ENCODE measurements around the gene ACAP2.

The ACAP2 gene

DNA sequence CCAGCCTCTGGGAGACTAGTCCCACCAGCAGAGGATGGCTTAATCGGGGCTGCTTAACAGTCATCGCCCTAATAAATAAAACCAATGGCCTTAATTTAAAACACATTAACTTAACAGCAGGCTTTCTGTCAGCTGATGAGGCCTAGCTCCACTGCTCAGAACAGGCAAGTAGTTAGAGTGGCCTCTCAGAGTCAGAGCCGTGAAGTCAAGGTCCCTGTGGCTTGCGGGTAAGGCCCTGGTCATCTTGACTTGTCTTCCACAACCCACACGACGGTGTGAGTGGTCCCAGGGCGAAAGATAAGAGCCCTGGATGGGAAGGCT lies 183.7 kb downstream of the ACAP2 start:
- no peak for DNase-seq (ENCODE audit: low read depth, low spot score)
- POLR2A ChIA-PET: interaction anchor here (1.2 to 3.8 kb wide), 3 partner anchors 54 to 572 kb away, joined by 5 to 26 read pairs (median 7); partner anchors contain the start of gene FAM43A
- H3K4me3 ChIP-seq (ENCODE audit: low read depth, low read length): peak overlapping the region; percentile 60
- TF ChIP-seq, protein P1, sequence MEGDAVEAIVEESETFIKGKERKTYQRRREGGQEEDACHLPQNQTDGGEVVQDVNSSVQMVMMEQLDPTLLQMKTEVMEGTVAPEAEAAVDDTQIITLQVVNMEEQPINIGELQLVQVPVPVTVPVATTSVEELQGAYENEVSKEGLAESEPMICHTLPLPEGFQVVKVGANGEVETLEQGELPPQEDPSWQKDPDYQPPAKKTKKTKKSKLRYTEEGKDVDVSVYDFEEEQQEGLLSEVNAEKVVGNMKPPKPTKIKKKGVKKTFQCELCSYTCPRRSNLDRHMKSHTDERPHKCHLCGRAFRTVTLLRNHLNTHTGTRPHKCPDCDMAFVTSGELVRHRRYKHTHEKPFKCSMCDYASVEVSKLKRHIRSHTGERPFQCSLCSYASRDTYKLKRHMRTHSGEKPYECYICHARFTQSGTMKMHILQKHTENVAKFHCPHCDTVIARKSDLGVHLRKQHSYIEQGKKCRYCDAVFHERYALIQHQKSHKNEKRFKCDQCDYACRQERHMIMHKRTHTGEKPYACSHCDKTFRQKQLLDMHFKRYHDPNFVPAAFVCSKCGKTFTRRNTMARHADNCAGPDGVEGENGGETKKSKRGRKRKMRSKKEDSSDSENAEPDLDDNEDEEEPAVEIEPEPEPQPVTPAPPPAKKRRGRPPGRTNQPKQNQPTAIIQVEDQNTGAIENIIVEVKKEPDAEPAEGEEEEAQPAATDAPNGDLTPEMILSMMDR (IDR thresholded peaks at IDR 0.05; ENCODE audit: insufficient read depth, low read length, missing control alignments): no peak
- CTCF ChIA-PET: interaction anchor here (0.8 to 5.6 kb wide), 6 partner anchors 11 to 587 kb away, joined by 3 to 81 read pairs (median 15); partner anchors contain the start of genes FAM43A, LSG1 and XXYLT1

GRCh38 chr3:195258449-195259153 lies 184.2 kb downstream of the ACAP2 start:
- no peak for DNase-seq (ENCODE audit: low read depth, low spot score)
- ChIA-PET CTCF (interaction anchor here (0.7 to 5.6 kb wide), 7 partner anchors 12 to 587 kb away, joined by 3 to 81 read pairs (median 13); partner anchors contain the start of genes FAM43A, LSG1 and XXYLT1), POLR2A (interaction anchor here (1.2 to 3.8 kb wide), 3 partner anchors 54 to 572 kb away, joined by 5 to 26 read pairs (median 7); partner anchors contain the start of gene FAM43A)
- TF ChIP-seq, protein P1 (IDR thresholded peaks at IDR 0.05; ENCODE audit: insufficient read depth, low read length, missing control alignments): no peak
- H3K4me3 ChIP-seq (ENCODE audit: low read depth, low read length): peak overlapping the region; percentile 60; the same call in 1 of the 2 replicates

GRCh38 chr3:195257454-195258448 lies 185.1 kb downstream of the ACAP2 start:
- ChIA-PET CTCF (interaction anchor here (0.7 to 5.6 kb wide), 8 partner anchors 12 to 586 kb away, joined by 3 to 81 read pairs (median 10); partner anchors contain the start of genes FAM43A, LSG1 and XXYLT1), POLR2A (interaction anchor here (0.8 to 3.8 kb wide), 3 partner anchors 19 to 571 kb away, joined by 3 to 26 read pairs (median 5); partner anchors contain the start of gene FAM43A)
- DNase-seq (ENCODE audit: low read depth, low spot score): no peak
- no peak overlapping the region for H3K4me3 ChIP-seq (ENCODE audit: low read depth, low read length)
- TF ChIP-seq, protein P1 (IDR thresholded peaks at IDR 0.05; ENCODE audit: insufficient read depth, low read length, missing control alignments): no peak

- no peak overlapping the region for H3K4me3 ChIP-seq (ENCODE audit: low read depth, low read length)
- DNase-seq (ENCODE audit: low read depth, low spot score): no peak
- TF ChIP-seq, protein P1 (IDR thresholded peaks at IDR 0.05; ENCODE audit: insufficient read depth, low read length, missing control alignments): no peak
- CTCF ChIA-PET: interaction anchor here (1.2 to 5.6 kb wide), 7 partner anchors 13 to 586 kb away, joined by 3 to 81 read pairs (median 13); partner anchors contain the start of genes FAM43A, LSG1 and XXYLT1
- POLR2A ChIA-PET: interaction anchor here (0.8 to 3.8 kb wide), 2 partner anchors 18 to 570 kb away, joined by 3 to 26 read pairs; partner anchors contain the start of gene FAM43A
Observed at GRCh38 chr3:195256639-195257453, 186.0 kb downstream of the ACAP2 start.

DNA sequence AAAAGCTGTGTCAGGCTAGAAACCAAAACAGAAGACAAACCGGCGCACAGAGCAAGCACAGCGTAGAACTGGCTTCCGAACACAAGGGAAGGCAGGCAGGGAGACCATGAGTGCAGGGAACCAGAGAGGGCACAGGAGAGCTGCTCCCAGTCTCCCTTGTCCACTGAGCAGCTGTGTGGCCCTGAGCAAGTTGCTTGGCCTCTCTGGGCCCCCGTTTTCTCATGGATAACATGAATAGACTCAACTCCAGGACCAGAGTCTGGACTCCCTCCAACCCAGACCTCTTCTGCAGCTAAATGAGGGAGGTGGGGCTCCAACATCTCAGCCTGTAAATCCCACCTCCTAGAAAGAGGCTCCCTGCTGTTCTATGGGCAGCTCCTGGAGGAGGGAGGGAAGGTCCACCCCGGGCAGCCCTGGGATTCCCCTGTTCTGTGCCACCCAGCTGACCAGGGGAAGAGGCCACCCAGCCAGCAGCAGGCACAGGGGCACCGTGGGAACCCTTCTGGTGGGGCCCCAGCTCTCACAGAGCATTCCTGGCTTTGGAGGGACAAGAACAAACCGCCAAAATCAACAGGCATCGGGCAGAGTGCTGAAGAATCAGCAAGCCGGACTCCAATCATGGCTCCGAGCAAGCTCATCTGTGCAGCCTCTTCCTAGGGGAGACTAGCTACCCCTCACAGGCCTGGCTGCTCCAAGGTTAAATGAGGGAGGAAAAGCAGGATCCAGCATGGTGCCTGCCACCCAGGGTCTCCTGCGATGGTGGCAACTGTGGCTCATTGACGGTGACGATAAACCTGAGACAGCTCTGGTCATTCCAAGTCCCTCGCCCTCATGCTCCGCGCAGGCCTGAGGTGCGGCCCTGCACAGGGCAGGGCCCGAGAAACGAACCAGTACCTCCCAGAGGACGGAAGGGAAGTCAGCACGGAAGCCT lies 187.0 kb downstream of the ACAP2 start:
- ChIA-PET CTCF (interaction anchor here (0.7 to 5.6 kb wide), 7 partner anchors 14 to 586 kb away, joined by 3 to 81 read pairs (median 11); partner anchors contain the start of genes FAM43A, LSG1 and XXYLT1), POLR2A (interaction anchor here (0.6 to 3.8 kb wide), 2 partner anchors 64 to 569 kb away, joined by 3 to 26 read pairs; partner anchors contain the start of gene FAM43A)

More for the DNA sequence above, 187.0 kb downstream of the ACAP2 start:
- no peak for DNase-seq (ENCODE audit: low read depth, low spot score)
- TF ChIP-seq, protein P1 (IDR thresholded peaks at IDR 0.05; ENCODE audit: insufficient read depth, low read length, missing control alignments): no peak
- H3K4me3 ChIP-seq (ENCODE audit: low read depth, low read length): no peak overlapping the region

Measured in AG04449 (cell line).